ENCODE measurements around the gene ANKRD39. TPM values are rescaled to one million over a fixed set of nuclear protein-coding genes. Genes with fewer than 3 reads are reported as not detected.

ANKRD39 gene
- total RNA-seq, 1 experiment from 2014 or later, result 12.2 TPM

GRCh38 chr2:96870626-96871255 lies 12.9 kb upstream of the ANKRD39 start:
- H3K9me3 Mint-ChIP-seq (ENCODE audit: low read depth, unreplicated experiment), result no peaks in the 10 kb centered on the region
- peak overlapping the region; percentile 68 for H3K4me3 Mint-ChIP-seq (ENCODE audit: low read depth, unreplicated experiment)
- H3K4me1 Mint-ChIP-seq (ENCODE audit: low read depth, unreplicated experiment), result no peaks in the 10 kb centered on the region
- intact Hi-C loops (cut with micrococcal nuclease; ENCODE audit: unreplicated experiment), result no loop called here
- BruUV-seq (replicated peaks), result TSS peak; percentile 24
- no peak for TF ChIP-seq CTCF (IDR thresholded peaks at IDR 0.05; ENCODE audit: unreplicated experiment)
- DNase-seq, result no peak
- CTCF ChIA-PET, result no interaction called here
- peaks cover 7% of the 10 kb centered on the region for H3K27me3 Mint-ChIP-seq (ENCODE audit: unreplicated experiment)
- peak overlapping the region; percentile 33 for H3K27ac Mint-ChIP-seq (ENCODE audit: unreplicated experiment)
- H3K36me3 Mint-ChIP-seq (ENCODE audit: insufficient read depth, unreplicated experiment), result peaks cover 43% of the 10 kb centered on the region

GRCh38 chr2:96869822-96870625 lies 12.2 kb upstream of the ANKRD39 start, which contains the start of gene SEMA4C:
Gene SEMA4C, minus strand, starts transcription at chr2:96870080. Its CDS starts 2,194 bp downstream, at chr2:96867886.
- CTCF ChIA-PET, result no interaction called here
- Mint-ChIP-seq H3K4me1 (ENCODE audit: low read depth, unreplicated experiment) (no peaks in the 10 kb centered on the region), H3K27ac (ENCODE audit: unreplicated experiment) (peak within 1 kb of the TSS; percentile 33), H3K27me3 (ENCODE audit: unreplicated experiment) (no peaks in the 10 kb centered on the region), H3K9me3 (ENCODE audit: low read depth, unreplicated experiment) (no peaks in the 10 kb centered on the region), H3K36me3 (ENCODE audit: insufficient read depth, unreplicated experiment) (peaks cover 46% of the 10 kb centered on the region), H3K4me3 (ENCODE audit: low read depth, unreplicated experiment) (peak within 1 kb of the TSS; percentile 81)
- TF ChIP-seq CTCF (IDR thresholded peaks at IDR 0.05; ENCODE audit: unreplicated experiment), result no peak
- intact Hi-C loops (cut with micrococcal nuclease; ENCODE audit: unreplicated experiment), result no loop called here
- peak; percentile 58 for DNase-seq
- no TSS peak for BruUV-seq (replicated peaks)

GRCh38 chr2:96869281-96869821 lies 11.5 kb upstream of the ANKRD39 start:
- intact Hi-C loops (cut with micrococcal nuclease; ENCODE audit: unreplicated experiment), result no loop called here
- Mint-ChIP-seq H3K4me1 (ENCODE audit: low read depth, unreplicated experiment) (no peaks in the 10 kb centered on the region), H3K36me3 (ENCODE audit: insufficient read depth, unreplicated experiment) (peaks cover 46% of the 10 kb centered on the region), H3K4me3 (ENCODE audit: low read depth, unreplicated experiment) (peak overlapping the region; percentile 81), H3K27ac (ENCODE audit: unreplicated experiment) (no peak overlapping the region), H3K27me3 (ENCODE audit: unreplicated experiment) (no peaks in the 10 kb centered on the region), H3K9me3 (ENCODE audit: low read depth, unreplicated experiment) (no peaks in the 10 kb centered on the region)
- TF ChIP-seq CTCF (IDR thresholded peaks at IDR 0.05; ENCODE audit: unreplicated experiment), result peak; percentile 8
- CTCF ChIA-PET, result interaction anchor here (1.3 to 1.4 kb wide), 3 partner anchors 11 to 26 kb away, joined by 5 to 23 read pairs (median 7); partner anchors contain the start of gene ANKRD39
- peak; percentile 58 for DNase-seq
- no TSS peak for BruUV-seq (replicated peaks)

- Mint-ChIP-seq H3K27me3 (ENCODE audit: unreplicated experiment) (no peaks in the 10 kb centered on the region), H3K9me3 (ENCODE audit: low read depth, unreplicated experiment) (no peaks in the 10 kb centered on the region), H3K4me3 (ENCODE audit: low read depth, unreplicated experiment) (peak overlapping the region; percentile 81), H3K27ac (ENCODE audit: unreplicated experiment) (peak overlapping the region; percentile 52), H3K4me1 (ENCODE audit: low read depth, unreplicated experiment) (no peaks in the 10 kb centered on the region), H3K36me3 (ENCODE audit: insufficient read depth, unreplicated experiment) (peaks cover 46% of the 10 kb centered on the region)
- TF ChIP-seq CTCF (IDR thresholded peaks at IDR 0.05; ENCODE audit: unreplicated experiment), result peak; percentile 81
- DNase-seq, result peak; percentile 85
- intact Hi-C loops (cut with micrococcal nuclease; ENCODE audit: unreplicated experiment), result no loop called here
- no TSS peak for BruUV-seq (replicated peaks)
- CTCF ChIA-PET, result interaction anchor here (0.6 to 1.4 kb wide), 4 partner anchors 10 to 340 kb away, joined by 4 to 23 read pairs (median 6); partner anchors contain the start of gene ANKRD39
Observed at GRCh38 chr2:96868555-96869280, 10.9 kb upstream of the ANKRD39 start.
